DND-41 (cell line): Measurements from ENCODE around the gene TRIM65.

Experiments used
- ATAC-seq: fragments of 200-7000 bp; cut with Tn5 transposase; 3 replicates; pipeline ENCODE4 v1.9.1; 2021; ENCODE audit warnings: low read depth; ENCODE audit not compliant: insufficient read depth
- DNase-seq: peaks from one replicate; pipeline ENCODE4 v3.0.0-alpha.2; 2020
- H2AFZ ChIP-seq: 2 replicates; pipeline ENCODE4 v1.6.0; 2012; ENCODE audit warnings: low read depth, low read length
- H3K27ac ChIP-seq: 2 replicates; pipeline ENCODE4 v1.5.1; 2012; ENCODE audit warnings: low read length, inconsistent platforms
- H3K27me3 ChIP-seq: fragments of 200-600 bp; sonication (generic); 2 replicates; pipeline ENCODE4 v1.6.0; 2012; ENCODE audit warnings: low read length, mild to moderate bottlenecking, inconsistent platforms; ENCODE audit not compliant: insufficient read depth, poor library complexity
- H3K36me3 ChIP-seq: 2 replicates; pipeline ENCODE4 v1.5.1; 2012; ENCODE audit warnings: low read length, inconsistent platforms; ENCODE audit not compliant: insufficient read depth
- H3K4me1 ChIP-seq: 2 replicates; pipeline ENCODE4 v1.5.1; 2012; ENCODE audit warnings: mild to moderate bottlenecking, low read length; ENCODE audit not compliant: insufficient read depth
- H3K4me2 ChIP-seq: 2 replicates; pipeline ENCODE4 v1.6.0; 2012; ENCODE audit warnings: mild to moderate bottlenecking, moderate library complexity, low read length, inconsistent platforms; ENCODE audit not compliant: insufficient read depth
- H3K4me3 ChIP-seq, 2 experiments: fragments of 200-600 bp in 1 of 2; shearing (Covaris generic) in 1 of 2; 2 replicates each; pipeline ENCODE4 v1.5.1; 2012 to 2016; ENCODE audit warnings: inconsistent platforms in 2 of 2, low read length in 2 of 2, mild to moderate bottlenecking in 2 of 2, low read depth in 1 of 2, moderate library complexity in 1 of 2
- H3K79me2 ChIP-seq: 2 replicates; pipeline ENCODE4 v1.6.0; 2012; ENCODE audit warnings: low read length, inconsistent platforms; ENCODE audit not compliant: insufficient read depth
- H3K9ac ChIP-seq: 2 replicates; pipeline ENCODE4 v1.6.0; 2012; ENCODE audit warnings: low read depth, mild to moderate bottlenecking, inconsistent platforms, low read length, moderate library complexity
- H3K9me3 ChIP-seq: 2 replicates; pipeline ENCODE4 v1.5.1; 2012; ENCODE audit warnings: low read length, moderate library complexity, mild to moderate bottlenecking, inconsistent platforms; ENCODE audit not compliant: insufficient read depth, severe bottlenecking
- H4K20me1 ChIP-seq: 2 replicates; pipeline ENCODE4 v1.6.0; 2012; ENCODE audit warnings: low read length; ENCODE audit not compliant: insufficient read depth
- EZH2 ChIP-seq: IDR thresholded peaks from 3 replicates; pipeline ENCODE4 v1.6.1; 2012; ENCODE audit warnings: borderline replicate concordance, low read depth, mild to moderate bottlenecking, moderate library complexity, low read length, inconsistent platforms; ENCODE audit not compliant: severe bottlenecking
- TF ChIP-seq, protein P1 (sequence below): IDR thresholded peaks from 2 replicates; pipeline ENCODE4 v1.5.1; 2012; ENCODE audit warnings: borderline replicate concordance, low read length, moderate library complexity, mild to moderate bottlenecking; ENCODE audit not compliant: poor library complexity, severe bottlenecking; ENCODE audit errors: extremely low read depth

The TRIM65 gene

DNA sequence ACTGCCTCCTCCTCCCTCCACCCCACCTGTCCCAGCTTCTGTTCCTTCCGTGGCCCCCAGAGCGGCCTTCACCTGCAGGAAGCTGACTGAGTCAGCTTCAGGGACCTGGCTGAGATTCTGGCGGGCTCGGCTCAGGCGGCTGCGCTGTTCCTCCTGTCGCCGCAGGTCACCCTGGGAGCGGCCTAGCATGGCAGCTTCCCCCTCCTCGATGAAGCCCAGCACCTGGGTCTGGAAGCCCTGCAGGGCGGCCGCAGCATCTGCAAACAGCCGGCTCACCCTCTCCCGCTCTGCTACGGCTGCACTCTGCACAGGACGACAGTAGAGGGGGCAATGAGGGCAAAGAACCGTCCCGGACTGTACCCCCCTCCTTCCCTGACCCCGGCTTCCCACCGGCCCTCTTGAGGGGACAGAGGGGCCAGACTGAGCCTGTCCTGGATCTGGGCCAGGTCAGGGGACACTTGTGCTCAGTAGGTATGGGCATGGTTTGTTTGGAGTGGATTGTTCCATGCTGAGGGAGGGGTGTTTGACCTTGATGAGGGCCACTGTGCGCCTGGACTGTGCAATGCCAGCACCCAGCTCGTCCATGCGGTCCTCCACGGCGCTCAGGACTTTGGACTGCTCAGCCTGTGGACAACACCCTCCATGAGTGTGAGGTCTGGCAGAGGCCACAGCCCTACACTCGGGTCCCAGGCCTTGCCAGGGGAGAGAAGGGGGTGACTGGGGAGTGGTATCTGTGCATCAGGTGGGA, 20.4 kb downstream of the TRIM65 start:
- no peaks in the 10 kb centered on the region for H4K20me1 ChIP-seq
- DNase-seq (peak; percentile 27), ATAC-seq (no peak; the same call in 1 of the 3 replicates)
- no peaks in the 10 kb centered on the region for H3K36me3 ChIP-seq
- no peak overlapping the region for H3K4me2 ChIP-seq
- no peak overlapping the region for H3K9ac ChIP-seq
- no peak overlapping the region for H2AFZ ChIP-seq
- TF ChIP-seq, protein P1, sequence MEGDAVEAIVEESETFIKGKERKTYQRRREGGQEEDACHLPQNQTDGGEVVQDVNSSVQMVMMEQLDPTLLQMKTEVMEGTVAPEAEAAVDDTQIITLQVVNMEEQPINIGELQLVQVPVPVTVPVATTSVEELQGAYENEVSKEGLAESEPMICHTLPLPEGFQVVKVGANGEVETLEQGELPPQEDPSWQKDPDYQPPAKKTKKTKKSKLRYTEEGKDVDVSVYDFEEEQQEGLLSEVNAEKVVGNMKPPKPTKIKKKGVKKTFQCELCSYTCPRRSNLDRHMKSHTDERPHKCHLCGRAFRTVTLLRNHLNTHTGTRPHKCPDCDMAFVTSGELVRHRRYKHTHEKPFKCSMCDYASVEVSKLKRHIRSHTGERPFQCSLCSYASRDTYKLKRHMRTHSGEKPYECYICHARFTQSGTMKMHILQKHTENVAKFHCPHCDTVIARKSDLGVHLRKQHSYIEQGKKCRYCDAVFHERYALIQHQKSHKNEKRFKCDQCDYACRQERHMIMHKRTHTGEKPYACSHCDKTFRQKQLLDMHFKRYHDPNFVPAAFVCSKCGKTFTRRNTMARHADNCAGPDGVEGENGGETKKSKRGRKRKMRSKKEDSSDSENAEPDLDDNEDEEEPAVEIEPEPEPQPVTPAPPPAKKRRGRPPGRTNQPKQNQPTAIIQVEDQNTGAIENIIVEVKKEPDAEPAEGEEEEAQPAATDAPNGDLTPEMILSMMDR: no peak
- TF ChIP-seq EZH2: no peak
- no peaks in the 10 kb centered on the region for H3K27me3 ChIP-seq
- no peak overlapping the region for H3K27ac ChIP-seq
- no peaks in the 10 kb centered on the region for H3K79me2 ChIP-seq
- H3K4me3 ChIP-seq: no peak overlapping the region
- peaks cover 6% of the 10 kb centered on the region for H3K4me1 ChIP-seq
- no peaks in the 10 kb centered on the region for H3K9me3 ChIP-seq

DNA sequence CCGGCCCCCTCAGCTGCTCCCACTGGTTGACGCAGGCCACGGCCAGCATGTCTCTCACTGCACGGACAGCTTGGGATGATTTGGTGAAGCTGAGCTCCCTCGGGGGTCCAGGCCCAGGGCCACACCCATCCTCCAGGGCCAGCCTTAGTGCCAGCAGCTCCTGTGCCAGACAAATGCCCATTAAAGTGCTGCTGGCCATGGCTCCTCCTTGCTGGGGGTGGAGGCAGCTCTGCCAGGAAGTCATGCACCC, 20.9 kb downstream of the TRIM65 start:
- ATAC-seq (peak; percentile 51; the same call in 1 of the 3 replicates), DNase-seq (no peak)
- Histone ChIP-seq H3K9me3 (no peaks in the 10 kb centered on the region), H4K20me1 (no peaks in the 10 kb centered on the region), H3K27me3 (no peaks in the 10 kb centered on the region), H3K4me2 (no peak overlapping the region), H3K36me3 (no peaks in the 10 kb centered on the region), H3K79me2 (no peaks in the 10 kb centered on the region), H2AFZ (no peak overlapping the region; the same call in 1 of the 2 replicates), H3K4me1 (0 out of 2 replicates have a peak, but pooled peaks cover 2% of the 10 kb centered on the region), H3K9ac (no peak overlapping the region), H3K27ac (no peak overlapping the region), H3K4me3 (no peak overlapping the region)
- TF ChIP-seq EZH2: no peak
- TF ChIP-seq, protein P1: no peak

DNA sequence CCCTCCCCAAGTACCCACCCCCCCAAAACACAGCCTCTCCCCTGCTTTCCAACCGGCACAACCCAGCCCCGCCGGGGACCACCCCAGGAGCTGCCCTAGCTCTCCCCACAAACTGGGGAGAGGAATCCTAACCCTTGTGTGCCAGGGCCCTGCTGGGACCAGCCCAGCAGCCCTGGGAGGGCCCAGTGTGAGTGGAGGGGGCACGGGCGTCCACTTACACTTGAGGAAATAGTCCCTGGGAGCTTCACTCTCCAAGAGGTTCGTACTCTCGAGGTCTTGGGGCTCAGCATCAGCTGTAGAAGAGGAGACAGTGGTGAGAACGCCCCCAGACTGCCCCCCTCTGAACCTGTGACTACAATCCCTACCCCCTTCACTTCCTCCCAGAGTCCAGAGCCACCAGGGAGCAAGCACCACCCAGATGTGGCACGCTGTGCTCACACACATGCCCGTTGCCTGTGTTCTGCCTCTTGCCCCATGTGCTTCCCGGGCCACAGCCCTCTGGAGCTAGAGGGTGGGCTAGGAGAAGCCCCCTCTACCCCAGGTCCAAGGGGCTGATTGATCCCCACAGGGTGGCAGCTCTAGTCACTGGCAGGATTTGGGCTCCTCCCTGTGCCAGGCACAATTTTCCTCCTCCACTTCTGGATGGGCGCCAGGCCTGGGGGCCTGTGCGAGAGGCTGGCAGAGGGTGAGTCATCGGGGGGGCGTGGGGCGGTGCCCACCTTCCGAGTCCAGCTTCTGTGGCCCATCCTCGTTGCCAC, 21.4 kb downstream of the TRIM65 start:
- no peaks in the 10 kb centered on the region for H4K20me1 ChIP-seq
- H3K9ac ChIP-seq: no peak overlapping the region
- no peaks in the 10 kb centered on the region for H3K9me3 ChIP-seq
- H3K4me1 ChIP-seq: 0 out of 2 replicates have a peak, but pooled peaks cover 2% of the 10 kb centered on the region
- no peak overlapping the region; the same call in 1 of the 2 replicates for H2AFZ ChIP-seq
- H3K4me2 ChIP-seq: no peak overlapping the region
- no peaks in the 10 kb centered on the region for H3K36me3 ChIP-seq
- H3K4me3 ChIP-seq: no peak overlapping the region
- H3K79me2 ChIP-seq: no peaks in the 10 kb centered on the region
- DNase-seq (no peak), ATAC-seq (0 out of 3 replicates have a peak, but pooled peaks have one; percentile 6)
- no peaks in the 10 kb centered on the region for H3K27me3 ChIP-seq
- TF ChIP-seq, protein P1: no peak
- TF ChIP-seq EZH2: no peak
- no peak overlapping the region for H3K27ac ChIP-seq
